Measurements from ENCODE around the gene CCR9.

CCR9 gene

GRCh38 chr3:45929042-45929679 is 42.8 kb downstream of the CCR9 start:
- no peak overlapping the region for H3K4me3 ChIP-seq

DNA sequence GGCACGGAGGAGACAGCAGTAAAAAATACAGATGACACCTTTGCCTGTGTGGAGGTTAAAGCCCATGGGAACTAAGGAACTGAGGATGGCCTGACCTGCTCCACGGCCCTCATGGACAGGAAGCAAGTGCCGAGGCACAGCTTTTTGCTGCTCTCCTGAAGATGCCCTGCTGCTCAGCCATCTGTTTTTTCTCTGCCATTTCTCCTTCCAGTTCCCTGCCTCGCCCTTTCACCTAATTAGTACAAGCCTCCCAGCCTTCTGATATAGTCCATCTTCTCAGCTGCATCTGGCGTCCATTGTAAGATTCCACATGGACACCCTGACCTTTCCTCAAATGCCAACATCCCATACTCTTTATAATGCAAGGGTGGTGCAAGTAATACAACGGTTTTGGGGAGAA is 45.2 kb downstream of the CCR9 start:
- Histone ChIP-seq H3K27ac (no peak overlapping the region), H3K4me3 (no peak overlapping the region)

More at GRCh38 chr3:45929042-45929679, 42.8 kb downstream of the CCR9 start:
- H3K27ac ChIP-seq: no peak overlapping the region

DNA sequence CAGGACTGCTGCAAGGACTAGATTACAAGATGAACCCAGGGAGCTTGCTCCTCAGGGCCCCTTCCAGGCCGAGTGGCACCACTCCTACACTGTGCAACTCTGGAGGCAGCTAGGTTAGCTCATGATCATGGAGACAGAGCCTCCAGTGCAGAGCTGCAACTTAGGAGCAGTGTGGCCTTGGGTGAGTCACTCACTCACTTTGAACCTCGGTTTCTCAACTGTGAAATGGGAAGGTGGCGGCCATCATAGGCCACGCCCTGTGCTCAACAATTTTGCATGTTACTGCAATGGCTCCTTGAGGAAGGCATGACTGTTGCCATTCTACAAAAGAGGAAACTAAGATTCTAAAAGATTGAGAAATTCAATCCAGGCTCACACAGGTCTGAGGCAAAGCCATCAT is 45.8 kb downstream of the CCR9 start:
- H3K4me3 ChIP-seq: no peak overlapping the region
- H3K27ac ChIP-seq: no peak overlapping the region

GRCh38 chr3:45933591-45933990 is 47.2 kb downstream of the CCR9 start:
- Histone ChIP-seq H3K27ac (no peak overlapping the region), H3K4me3 (no peak overlapping the region)

GRCh38 chr3:45936261-45936660 is 49.9 kb downstream of the CCR9 start:
- no peak overlapping the region for H3K4me3 ChIP-seq
- H3K27ac ChIP-seq: no peak overlapping the region

DNA sequence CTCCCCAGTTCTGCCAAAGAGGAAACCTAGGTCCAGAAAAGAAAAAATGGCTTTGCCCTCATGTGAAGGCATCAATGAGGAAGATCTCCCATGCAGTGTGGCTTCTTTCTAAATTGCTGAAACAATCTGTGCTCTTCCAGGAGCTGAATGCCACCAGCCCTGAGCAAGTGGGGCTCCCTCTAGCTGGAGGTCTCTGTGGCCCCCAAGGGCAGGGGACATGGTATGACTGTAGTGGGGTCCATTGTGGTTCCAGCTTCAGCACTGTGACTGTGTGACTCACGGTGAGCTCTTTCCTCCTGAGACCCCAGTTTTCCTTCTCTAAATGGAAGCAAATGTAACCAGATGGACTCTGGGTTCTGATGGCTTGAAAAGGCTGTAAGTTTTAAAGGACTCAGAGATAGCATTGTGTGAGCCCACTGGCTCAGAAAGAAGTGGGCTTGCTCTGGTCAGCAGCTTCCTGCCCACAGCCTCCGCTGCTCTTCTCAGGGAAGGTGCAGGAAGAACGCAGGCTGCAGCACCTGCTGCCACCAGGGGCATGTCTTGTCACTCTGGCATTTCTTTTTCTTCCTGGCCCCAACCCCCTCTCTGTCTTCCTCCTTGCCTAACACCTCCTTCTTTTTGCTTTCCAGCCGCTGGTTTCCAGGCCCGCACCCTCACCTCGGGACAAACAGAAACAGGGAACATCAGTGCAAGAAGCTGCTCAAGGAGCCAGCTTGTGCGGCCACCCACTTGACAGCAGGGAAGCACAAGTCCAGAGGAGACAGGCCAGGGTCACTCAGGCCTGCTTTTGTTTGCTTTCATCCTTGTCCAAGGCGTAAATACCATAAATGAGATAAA is 51.1 kb downstream of the CCR9 start:
- no peak overlapping the region for H3K27ac ChIP-seq

GRCh38 chr3:45938043-45938435 is 51.7 kb downstream of the CCR9 start:
- Histone ChIP-seq H3K4me3 (no peak overlapping the region), H3K27ac (no peak overlapping the region)

More for the DNA sequence above, 51.1 kb downstream of the CCR9 start:
- no peak overlapping the region for H3K4me3 ChIP-seq

DNA sequence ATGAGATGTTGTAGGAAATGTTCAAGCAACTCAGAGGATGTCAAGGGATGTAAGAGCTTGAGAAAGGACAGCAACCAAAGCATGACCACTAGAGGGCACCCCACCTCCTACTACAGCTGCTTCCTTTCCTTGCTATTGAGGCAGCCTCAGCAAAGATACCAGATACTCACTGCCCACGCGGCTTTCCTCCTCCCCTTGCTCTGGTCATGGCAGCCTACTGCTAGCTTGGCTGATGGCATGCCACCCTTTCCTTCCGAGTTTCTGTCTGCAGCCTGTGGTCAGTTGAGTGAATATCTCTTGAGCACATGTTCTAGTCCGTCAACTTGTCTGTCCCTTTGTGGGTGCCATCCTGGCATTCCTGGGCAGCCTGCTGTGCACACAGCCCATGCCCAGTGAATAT is 52.5 kb downstream of the CCR9 start:
- Histone ChIP-seq H3K27ac (peak overlapping the region in 6 of 21 experiments; percentile 5 to 64 (median 44)), H3K4me3 (no peak overlapping the region)

DNA sequence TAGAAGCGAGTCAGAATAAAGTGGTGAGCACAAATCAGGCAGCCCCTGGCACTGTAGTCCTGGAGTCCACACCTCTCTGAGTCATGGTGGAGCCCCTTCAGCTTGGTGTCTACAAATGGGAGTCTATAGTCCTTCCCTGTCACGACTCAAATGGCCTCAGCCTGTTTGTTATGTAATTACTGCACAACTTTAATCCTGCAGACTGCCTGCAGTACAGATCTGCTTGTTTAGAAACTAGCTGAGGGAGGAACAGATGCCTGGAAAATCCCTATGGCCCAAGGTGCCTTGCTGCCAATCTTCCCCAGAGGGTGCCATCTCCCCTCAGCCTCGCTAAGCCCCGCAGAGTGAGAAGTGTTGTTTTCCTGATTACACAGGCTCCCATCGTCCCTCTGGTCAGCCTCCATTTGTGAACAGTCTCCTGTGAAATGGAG is 53.0 kb downstream of the CCR9 start:
- peak overlapping the region in 6 of 21 experiments; percentile 5 to 64 (median 32) for H3K27ac ChIP-seq
- no peak overlapping the region for H3K4me3 ChIP-seq

DNA sequence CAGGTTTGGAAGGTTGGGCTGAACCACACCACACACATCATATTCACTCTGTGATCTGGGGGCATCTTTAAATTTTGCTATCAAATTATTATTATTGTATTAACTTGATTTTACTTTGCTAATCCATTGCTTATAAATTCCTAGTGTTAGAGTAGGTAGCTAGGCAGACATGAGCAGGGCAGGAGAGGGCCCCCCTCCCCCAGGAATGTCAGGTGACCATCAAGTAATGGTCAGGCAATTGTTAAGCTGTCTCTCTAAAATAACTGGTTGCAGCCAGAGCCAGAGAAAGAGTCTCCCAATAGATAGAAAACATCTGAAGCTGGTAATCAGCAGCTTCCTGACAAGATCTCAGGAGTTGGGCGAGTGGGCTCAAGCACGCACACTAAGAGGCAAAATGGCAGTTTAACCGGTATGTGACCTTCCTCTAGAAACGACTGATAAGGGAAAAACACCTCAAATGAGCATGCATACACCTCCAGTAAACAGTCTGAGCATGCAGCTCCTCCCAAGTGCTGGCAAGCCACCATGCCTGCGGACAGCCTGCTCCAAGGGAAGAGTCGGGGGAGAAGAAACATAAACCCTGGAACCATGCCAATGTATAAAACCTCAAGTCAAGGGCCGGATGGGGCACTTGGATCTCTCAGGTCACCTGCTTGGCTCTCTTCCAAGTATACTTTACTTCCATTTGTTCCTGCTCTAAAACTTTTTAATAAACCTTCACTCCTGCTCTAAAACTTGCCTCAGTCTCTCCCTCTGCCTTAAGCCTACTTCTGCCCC is 53.8 kb downstream of the CCR9 start:
- Histone ChIP-seq H3K4me3 (no peak overlapping the region), H3K27ac (peak overlapping the region in 4 of 21 experiments; percentile 9 to 59 (median 31))

DNA sequence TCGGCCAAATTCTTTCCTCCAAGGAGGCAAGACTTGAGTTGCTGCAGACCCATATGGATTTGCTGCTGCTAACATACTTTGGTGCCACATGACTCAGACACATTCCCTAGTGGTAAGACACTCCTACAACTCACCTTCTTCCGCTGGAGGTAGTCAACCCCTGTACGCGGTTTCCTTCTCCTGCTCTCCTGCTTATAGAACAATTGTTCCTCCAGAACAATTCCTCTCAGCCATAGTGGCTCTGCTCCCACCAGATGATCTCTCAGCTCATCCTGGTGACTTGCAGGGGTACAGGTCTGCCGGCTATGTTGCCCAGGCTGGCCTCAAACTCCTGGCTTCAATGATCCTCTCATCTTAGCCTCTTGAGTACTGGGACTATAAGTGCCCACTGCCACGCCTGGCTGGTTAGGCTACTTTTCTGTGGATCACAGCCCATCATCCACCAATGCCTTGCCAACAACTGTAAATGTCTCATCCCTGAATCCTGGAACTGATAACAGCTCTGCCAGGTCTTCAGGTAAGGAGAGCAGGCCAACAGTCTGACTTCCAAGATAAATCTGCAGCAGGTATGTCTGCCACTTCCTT is 54.5 kb downstream of the CCR9 start:
- Histone ChIP-seq H3K4me3 (no peak overlapping the region), H3K27ac (peak overlapping the region in 1 of 21 experiments; percentile 88)

- H3K4me3 ChIP-seq: no peak overlapping the region
- H3K27ac ChIP-seq: peak overlapping the region in 10 of 21 experiments; percentile 1 to 88 (median 50)
These were observed 55.9 kb downstream of the CCR9 start for GRCh38 chr3:45942051-45942825.

DNA sequence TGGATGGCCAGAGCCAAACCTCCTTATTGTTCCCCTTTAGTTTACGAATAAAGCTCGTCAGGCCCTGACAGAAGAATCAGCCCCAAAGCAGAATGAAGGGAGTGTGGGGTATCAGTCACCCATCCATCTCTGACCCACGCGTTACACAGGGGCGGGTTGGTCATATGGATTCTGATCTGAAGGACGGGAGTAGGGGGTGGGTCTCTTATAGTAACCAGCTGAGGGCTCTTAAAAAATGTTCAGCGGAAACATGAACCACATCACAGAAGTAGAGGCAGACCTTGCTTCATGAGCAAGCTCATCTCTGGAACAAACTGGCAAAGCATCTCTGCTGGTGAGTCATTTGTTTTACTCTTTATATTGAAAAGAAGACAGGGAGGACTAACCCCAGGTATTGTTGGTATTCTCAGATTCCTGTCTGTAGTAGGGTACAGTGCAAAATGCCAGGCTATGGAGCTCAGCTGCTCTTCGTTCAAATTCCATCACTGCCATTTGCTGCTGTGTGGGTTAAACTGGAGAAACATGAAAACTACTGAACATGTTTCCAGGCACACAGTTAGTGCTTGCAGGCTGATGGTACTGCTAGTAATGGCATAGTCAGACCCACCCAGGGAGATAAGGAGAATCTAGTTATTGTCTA is 57.0 kb downstream of the CCR9 start, which contains the start of gene CXCR6:
TSS of gene CXCR6 (plus strand) at position 258 of the 640 bp plus-strand sequence. CDS start 3,018 bp downstream, outside the sequence.
- H3K4me3 ChIP-seq: peak within 1 kb of the TSS in 3 of 7 experiments; percentile 14 to 25 (median 19)
- peak within 1 kb of the TSS in 13 of 21 experiments; percentile 3 to 88 (median 61) for H3K27ac ChIP-seq

- peak overlapping the region in 3 of 7 experiments; percentile 2 to 25 (median 19) for H3K4me3 ChIP-seq
- H3K27ac ChIP-seq: peak overlapping the region in 13 of 21 experiments; percentile 16 to 88 (median 61)
These were observed 58.7 kb downstream of the CCR9 start for GRCh38 chr3:45944830-45945620.

- Histone ChIP-seq H3K4me3 (no peak overlapping the region), H3K27ac (peak overlapping the region in 9 of 21 experiments; percentile 1 to 88 (median 67))
These were observed 60.0 kb downstream of the CCR9 start for GRCh38 chr3:45946307-45946706.

DNA sequence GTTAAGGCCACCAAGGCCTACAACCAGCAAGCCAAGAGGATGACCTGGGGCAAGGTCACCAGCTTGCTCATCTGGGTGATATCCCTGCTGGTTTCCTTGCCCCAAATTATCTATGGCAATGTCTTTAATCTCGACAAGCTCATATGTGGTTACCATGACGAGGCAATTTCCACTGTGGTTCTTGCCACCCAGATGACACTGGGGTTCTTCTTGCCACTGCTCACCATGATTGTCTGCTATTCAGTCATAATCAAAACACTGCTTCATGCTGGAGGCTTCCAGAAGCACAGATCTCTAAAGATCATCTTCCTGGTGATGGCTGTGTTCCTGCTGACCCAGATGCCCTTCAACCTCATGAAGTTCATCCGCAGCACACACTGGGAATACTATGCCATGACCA is 60.5 kb downstream of the CCR9 start:
- H3K4me3 ChIP-seq: no peak overlapping the region
- peak overlapping the region in 7 of 21 experiments; percentile 5 to 88 (median 61) for H3K27ac ChIP-seq

DNA sequence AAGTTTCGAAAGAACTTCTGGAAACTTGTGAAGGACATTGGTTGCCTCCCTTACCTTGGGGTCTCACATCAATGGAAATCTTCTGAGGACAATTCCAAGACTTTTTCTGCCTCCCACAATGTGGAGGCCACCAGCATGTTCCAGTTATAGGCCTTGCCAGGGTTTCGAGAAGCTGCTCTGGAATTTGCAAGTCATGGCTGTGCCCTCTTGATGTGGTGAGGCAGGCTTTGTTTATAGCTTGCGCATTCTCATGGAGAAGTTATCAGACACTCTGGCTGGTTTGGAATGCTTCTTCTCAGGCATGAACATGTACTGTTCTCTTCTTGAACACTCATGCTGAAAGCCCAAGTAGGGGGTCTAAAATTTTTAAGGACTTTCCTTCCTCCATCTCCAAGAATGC is 61.0 kb downstream of the CCR9 start:
- Histone ChIP-seq H3K27ac (peak overlapping the region in 7 of 21 experiments; percentile 15 to 88 (median 52)), H3K4me3 (no peak overlapping the region)

Measured in skin epidermis (tissue), 12 donors.